OCI-LY3 (cell line): Measurements from ENCODE around the gene FOXP3.

ENCODE experiments used
- EZH2phosphoT487 ChIP-seq: fragments of 200-600 bp; shearing (Covaris generic); IDR thresholded peaks from 2 replicates; pipeline ENCODE4 v1.6.1; 2018; ENCODE audit warnings: antibody characterized with exemption, mixed run types, low read depth
- TF ChIP-seq, protein P1 (sequence below): fragments of 200-600, 300-600 bp; sonication (generic); IDR thresholded peaks from 2 replicates; pipeline ENCODE4 v1.5.1; 2014; ENCODE audit warnings: antibody characterized with exemption, low read length, low read depth

DNA sequence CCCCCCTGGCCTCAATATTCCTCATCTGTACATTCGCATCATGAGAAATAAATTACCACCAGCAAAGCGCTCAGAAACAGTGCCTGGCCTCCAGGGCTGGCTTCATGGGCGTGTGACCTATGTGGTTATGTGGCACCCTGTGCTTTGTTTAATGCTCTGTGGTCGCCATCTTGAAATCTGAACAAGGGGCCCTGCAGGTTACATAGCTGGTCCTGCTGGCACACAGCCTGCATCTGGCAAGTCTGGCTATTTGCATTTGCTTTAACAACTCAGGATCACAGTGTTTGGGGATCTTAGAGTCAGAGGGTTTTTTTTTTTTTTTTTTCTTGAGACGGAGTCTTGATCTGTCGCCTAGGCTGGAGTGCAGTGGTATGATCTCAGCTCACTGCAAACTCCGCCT is 9.9 kb downstream of the FOXP3 start:
- TF ChIP-seq, protein P1, sequence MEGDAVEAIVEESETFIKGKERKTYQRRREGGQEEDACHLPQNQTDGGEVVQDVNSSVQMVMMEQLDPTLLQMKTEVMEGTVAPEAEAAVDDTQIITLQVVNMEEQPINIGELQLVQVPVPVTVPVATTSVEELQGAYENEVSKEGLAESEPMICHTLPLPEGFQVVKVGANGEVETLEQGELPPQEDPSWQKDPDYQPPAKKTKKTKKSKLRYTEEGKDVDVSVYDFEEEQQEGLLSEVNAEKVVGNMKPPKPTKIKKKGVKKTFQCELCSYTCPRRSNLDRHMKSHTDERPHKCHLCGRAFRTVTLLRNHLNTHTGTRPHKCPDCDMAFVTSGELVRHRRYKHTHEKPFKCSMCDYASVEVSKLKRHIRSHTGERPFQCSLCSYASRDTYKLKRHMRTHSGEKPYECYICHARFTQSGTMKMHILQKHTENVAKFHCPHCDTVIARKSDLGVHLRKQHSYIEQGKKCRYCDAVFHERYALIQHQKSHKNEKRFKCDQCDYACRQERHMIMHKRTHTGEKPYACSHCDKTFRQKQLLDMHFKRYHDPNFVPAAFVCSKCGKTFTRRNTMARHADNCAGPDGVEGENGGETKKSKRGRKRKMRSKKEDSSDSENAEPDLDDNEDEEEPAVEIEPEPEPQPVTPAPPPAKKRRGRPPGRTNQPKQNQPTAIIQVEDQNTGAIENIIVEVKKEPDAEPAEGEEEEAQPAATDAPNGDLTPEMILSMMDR: no peak
- no peak for TF ChIP-seq EZH2phosphoT487
